ENCODE measurements around the gene MATCAP1.

MATCAP1 gene

GRCh38 chr16:67190041-67190440 is 6.3 kb upstream of the MATCAP1 start, which contains the start of gene EXOC3L1:
Gene EXOC3L1, minus strand, starts transcription at chr16:67190136. Its CDS starts 460 bp downstream, at chr16:67189676.
- TF ChIP-seq, protein P1, sequence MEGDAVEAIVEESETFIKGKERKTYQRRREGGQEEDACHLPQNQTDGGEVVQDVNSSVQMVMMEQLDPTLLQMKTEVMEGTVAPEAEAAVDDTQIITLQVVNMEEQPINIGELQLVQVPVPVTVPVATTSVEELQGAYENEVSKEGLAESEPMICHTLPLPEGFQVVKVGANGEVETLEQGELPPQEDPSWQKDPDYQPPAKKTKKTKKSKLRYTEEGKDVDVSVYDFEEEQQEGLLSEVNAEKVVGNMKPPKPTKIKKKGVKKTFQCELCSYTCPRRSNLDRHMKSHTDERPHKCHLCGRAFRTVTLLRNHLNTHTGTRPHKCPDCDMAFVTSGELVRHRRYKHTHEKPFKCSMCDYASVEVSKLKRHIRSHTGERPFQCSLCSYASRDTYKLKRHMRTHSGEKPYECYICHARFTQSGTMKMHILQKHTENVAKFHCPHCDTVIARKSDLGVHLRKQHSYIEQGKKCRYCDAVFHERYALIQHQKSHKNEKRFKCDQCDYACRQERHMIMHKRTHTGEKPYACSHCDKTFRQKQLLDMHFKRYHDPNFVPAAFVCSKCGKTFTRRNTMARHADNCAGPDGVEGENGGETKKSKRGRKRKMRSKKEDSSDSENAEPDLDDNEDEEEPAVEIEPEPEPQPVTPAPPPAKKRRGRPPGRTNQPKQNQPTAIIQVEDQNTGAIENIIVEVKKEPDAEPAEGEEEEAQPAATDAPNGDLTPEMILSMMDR (IDR thresholded peaks at IDR 0.05; ENCODE audit: low read depth, low read length): no peak
- no peak within 1 kb of the TSS for H3K4me3 ChIP-seq (ENCODE audit: low read depth, low read length)

DNA sequence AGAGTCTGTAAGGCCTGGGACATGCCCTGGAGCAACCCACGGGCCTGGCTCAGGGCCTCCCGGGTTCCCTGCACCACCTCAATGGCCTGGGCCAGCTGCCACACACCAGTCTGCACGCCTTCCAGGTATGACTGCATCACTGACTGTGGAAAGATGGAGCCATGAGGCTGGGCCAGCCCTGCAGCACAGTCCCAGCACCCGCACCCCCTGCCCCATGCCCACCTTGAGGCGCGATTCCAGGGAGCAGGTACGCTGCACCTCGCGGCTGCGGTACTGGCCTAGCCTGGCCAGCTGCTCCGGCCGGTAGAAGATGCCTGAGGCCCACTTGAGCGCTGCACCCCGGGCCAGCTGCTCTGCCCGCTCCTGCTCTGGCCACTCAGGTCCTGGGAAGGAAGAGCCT is 5.0 kb upstream of the MATCAP1 start:
- no peak overlapping the region for H3K4me3 ChIP-seq (ENCODE audit: low read depth, low read length)
- TF ChIP-seq, protein P1 (IDR thresholded peaks at IDR 0.05; ENCODE audit: low read depth, low read length): no peak

DNA sequence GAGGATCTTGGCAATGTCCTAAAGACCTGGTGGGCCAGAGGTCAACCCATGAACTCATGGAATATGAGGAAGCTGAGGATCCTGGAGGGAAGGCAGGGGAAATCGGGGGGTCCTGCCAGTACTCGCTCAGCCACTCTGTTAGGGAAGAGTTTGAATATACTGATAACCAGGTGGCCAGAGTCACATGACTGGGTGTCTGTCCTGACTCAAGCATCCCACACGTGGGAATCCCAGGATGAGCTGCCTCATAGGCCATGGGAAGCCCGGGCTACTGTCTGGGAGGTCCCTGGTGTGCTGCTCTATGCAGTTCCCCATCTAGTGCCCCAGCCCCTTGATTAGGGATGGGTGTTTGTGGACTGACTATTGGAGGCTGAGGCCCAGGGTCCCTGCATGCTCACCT is 4.6 kb upstream of the MATCAP1 start:
- H3K4me3 ChIP-seq (ENCODE audit: low read depth, low read length): no peak overlapping the region
- TF ChIP-seq, protein P1 (IDR thresholded peaks at IDR 0.05; ENCODE audit: low read depth, low read length): no peak

DNA sequence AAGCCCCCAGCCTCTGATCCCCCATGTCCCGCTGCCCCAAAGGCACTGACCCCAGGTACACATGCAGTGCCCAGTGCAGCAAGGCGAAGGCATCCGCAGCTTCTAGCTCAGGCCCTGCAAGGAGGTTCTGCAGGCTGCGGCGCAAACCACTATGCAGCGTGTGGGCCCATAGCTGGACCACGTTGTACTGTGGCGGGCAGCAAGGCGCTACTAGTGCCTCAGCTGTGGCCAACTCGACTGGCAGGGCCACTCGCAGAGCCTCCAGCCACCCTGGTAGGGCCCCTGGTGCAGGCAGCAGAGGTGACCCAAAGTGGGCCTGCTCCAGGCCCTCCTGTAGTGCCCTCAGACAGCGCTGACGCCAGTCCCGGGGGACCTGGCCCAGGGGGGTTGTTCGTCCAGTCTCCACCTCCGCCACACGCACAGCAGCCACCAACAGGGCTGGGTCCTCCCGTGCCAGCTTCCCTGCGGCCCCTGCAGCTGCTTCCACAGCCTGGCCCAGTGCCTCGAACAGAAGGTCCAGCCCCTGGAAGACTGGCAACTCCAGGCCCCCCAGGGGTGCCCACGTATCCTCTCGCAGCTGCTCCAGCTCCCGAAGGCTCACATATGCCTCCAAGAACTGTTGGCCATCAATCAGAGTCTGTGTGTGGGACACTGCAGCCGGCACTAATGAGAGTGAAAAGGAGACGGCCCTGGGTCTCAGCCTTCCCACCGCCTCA is 3.6 kb upstream of the MATCAP1 start:
- TF ChIP-seq, protein P1 (IDR thresholded peaks at IDR 0.05; ENCODE audit: low read depth, low read length): no peak
- no peak overlapping the region for H3K4me3 ChIP-seq (ENCODE audit: low read depth, low read length)

DNA sequence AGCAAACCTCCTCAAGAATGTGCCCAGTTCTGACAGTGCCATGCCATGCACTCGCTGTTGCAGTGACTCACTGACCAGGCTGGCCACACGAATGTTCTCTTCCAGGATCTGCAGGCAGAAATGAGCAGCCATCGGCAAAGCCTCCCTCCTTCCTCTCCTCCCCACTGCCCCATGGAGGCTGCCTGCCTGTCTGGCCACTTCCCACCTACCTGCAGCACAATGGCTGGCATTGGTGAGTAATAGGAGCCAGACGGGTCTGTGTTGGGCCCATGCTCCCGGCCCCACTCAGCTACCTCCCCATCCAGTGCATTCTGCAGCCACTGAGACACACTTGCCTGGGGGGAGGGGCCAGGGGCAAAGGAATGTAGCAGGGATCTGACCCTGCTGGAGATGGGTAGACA is 2.8 kb upstream of the MATCAP1 start:
- no peak overlapping the region for H3K4me3 ChIP-seq (ENCODE audit: low read depth, low read length)
- TF ChIP-seq, protein P1 (IDR thresholded peaks at IDR 0.05; ENCODE audit: low read depth, low read length): no peak

GRCh38 chr16:67185651-67186134 is 1.9 kb upstream of the MATCAP1 start:
- peak overlapping the region; percentile 16; the same call in 1 of the 2 replicates for H3K4me3 ChIP-seq (ENCODE audit: low read depth, low read length)

More at GRCh38 chr16:67185651-67186134, 1.9 kb upstream of the MATCAP1 start:
- TF ChIP-seq, protein P1 (IDR thresholded peaks at IDR 0.05; ENCODE audit: low read depth, low read length): no peak

All from WI38 (cell line).